Pulmonary artery endothelial cell (primary cell): Measurements from ENCODE around the gene EFNA5. TPM values are rescaled to one million over a fixed set of nuclear protein-coding genes. Genes with fewer than 3 reads are reported as not detected.

Source experiments
- DNase-seq: peaks from one replicate; pipeline ENCODE4 v3.0.0-alpha.2; 2011; ENCODE audit warnings: low read depth, low spot score
- total RNA-seq: library from RNA; depleted of rRNA; stranded (reverse); fragments of >200 nt; gene quantifications from 2 replicates; pipeline ENCODE4 v1.2.3, GENCODE V29; 2014

EFNA5 gene
- total RNA-seq, 1 donor from 2014 or later: 15.0 TPM

DNA sequence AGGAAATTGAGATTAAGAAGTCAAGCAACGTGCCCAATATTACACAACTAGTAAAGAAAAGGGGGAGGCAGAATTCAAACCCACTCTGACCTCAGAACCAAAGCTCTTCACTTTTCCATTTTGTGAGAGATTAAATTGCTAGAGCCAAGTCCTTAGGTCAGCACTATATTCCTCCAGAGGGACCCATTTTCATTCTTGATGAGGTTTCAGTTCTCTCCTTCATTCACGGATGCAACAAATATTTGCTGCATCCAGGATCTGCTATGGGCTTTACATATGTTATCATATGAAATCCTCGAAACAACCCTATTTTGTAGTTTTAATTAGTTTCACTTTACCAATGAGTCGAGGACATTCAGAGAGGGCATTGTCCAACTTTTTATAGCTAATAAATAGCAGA is 239.2 kb downstream of the EFNA5 start:
- no peak for DNase-seq

GRCh38 chr5:107430071-107430625 is 240.6 kb downstream of the EFNA5 start:
- no peak for DNase-seq

DNA sequence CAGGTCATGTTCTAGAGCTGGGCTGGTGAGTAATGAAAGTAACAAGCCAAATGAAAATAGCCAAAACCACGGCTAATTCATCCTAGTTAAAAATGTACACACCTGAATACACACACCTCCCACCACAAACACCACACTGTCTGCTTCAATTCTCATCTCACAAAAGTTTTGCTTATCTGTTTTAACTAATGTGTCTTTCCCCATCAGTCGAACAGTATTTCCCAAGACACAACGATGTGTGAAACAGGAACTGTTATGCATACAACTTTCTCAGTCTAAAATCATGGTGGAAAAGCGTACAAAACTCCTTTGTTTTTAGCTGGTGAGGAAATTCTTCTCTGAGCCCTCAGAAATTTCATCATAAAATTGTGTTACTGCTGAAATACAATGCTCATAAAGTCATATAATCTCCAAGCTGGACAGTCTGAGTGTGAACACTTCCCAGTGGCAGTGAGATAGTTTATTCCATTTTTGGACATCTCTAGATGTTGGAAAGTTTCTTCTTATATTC is 242.4 kb downstream of the EFNA5 start:
- DNase-seq: no peak

- DNase-seq: no peak
Observed at GRCh38 chr5:107426872-107427271, 243.9 kb downstream of the EFNA5 start.

DNA sequence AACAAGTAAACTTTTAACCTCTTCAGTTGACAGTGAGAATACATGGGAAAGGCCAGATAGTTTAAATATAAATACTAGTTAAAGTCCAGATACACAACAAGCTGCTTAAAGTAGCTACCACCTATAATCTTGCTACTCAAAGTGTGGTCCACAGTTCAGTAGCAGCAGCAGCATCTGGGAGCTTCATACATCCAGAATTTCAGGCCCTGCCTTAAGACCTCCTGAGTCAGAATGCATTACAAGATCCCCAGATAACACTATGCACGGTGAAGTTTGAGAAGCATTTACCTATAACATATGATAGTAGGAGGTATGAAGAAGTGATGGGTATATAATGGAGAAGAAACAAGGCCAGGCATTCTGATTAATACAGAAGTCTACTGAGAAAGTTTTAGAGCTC is 244.5 kb downstream of the EFNA5 start:
- no peak for DNase-seq

DNA sequence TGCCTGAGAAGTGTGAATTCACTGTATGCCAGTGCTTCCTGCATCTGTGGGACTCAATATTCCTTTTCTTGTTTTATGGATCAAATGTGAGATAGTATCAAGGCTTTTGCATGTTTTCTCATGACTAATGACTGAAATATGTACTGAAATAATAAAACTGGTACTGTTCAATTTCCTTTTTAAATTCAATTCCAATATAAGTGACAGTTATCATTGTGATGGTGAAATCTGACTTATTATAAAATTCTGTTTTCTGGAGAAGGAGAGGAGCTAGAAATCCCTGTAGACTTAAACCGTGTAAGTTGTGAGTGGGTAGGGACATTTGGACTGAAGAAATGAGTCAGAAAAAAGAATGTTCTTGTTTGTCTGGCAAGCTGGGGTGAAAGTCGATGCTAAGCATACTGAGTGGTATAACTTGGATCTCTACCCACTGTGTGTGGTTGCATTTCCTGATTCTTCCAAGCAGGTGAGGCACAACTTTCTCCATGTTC is 245.2 kb downstream of the EFNA5 start:
- DNase-seq: peak; percentile 67

- no peak for DNase-seq
Observed at GRCh38 chr5:107424491-107424890, 246.2 kb downstream of the EFNA5 start.

- no peak for DNase-seq
Observed at GRCh38 chr5:107422494-107422893, 248.2 kb downstream of the EFNA5 start.

DNA sequence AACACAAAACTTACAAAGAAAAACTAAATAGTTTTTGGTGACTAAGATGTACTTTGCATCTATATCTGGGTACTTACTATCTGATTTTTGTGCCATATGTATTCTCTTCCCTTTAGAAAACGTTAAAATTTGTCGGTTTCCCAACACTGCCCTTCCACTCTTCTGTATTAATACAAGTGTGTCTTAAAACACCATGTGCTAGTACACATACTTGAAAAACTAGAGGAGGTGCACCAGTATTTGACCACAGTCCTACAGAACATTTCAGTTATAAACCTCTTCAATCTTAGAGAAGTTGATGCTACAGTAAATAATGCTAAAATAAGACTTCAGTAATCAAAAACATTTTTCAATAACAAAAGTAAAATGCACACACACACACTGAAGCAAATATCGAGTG is 251.2 kb downstream of the EFNA5 start:
- DNase-seq: no peak

DNA sequence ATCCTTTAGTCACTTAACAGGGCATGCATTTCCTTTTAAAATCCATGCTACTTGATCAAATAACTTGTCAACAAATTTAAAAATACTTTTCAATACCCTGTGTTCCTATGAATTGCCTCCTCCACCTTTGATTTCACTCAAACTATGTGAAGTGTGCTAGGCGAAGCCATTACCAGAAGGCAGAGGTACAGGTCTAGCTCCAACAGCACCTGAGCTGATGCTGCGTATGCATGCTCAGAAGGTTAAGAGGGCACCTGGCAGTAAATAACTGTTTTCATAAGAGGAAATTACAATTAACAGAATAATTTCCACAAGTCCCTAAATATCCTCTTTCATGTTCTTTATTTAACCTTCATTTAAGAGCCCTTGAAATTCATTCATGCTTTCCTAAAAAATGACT is 251.8 kb downstream of the EFNA5 start:
- DNase-seq: no peak

GRCh38 chr5:107418071-107418470 is 252.7 kb downstream of the EFNA5 start:
- no peak for DNase-seq

GRCh38 chr5:107415762-107416161 is 255.0 kb downstream of the EFNA5 start:
- no peak for DNase-seq

DNA sequence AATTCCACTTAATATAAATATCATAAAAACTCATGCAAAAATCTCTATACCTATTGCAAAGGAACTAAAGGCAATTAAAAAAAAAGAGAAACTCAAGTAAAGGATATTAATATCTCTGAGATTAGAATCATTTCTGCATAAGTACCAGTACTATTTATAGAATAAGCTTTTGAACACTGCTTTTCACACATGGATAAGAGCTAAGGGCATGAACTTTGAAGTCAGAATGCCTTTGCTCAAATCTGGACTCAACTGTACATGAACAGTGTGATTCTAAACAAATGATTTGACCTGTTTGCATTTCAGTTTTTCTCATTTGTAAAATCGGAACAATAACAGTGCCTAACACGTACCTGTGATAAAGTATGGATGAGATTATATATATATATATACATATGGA is 255.9 kb downstream of the EFNA5 start:
- DNase-seq: no peak

DNA sequence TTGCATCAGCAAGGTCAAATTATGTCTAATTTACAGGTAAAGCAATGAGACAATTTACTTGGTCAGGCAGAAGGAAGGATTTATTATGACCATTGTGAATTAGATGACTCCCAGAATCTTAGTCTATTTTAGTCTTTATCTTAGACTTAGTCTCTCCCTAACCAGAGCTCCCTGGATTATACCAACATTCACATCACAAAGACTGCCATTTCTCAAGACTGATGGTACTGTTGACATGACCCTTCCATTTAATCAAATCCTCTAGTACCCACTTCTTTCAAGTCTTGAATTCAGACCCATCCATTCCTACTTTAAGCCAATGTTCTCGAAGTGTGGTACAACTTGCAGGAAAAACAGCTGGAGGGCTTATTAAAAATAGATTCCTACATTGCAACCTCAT is 257.0 kb downstream of the EFNA5 start:
- DNase-seq: no peak

GRCh38 chr5:107408564-107408963 is 262.2 kb downstream of the EFNA5 start:
- DNase-seq: no peak

GRCh38 chr5:107407713-107408298 is 262.9 kb downstream of the EFNA5 start:
- no peak for DNase-seq

DNA sequence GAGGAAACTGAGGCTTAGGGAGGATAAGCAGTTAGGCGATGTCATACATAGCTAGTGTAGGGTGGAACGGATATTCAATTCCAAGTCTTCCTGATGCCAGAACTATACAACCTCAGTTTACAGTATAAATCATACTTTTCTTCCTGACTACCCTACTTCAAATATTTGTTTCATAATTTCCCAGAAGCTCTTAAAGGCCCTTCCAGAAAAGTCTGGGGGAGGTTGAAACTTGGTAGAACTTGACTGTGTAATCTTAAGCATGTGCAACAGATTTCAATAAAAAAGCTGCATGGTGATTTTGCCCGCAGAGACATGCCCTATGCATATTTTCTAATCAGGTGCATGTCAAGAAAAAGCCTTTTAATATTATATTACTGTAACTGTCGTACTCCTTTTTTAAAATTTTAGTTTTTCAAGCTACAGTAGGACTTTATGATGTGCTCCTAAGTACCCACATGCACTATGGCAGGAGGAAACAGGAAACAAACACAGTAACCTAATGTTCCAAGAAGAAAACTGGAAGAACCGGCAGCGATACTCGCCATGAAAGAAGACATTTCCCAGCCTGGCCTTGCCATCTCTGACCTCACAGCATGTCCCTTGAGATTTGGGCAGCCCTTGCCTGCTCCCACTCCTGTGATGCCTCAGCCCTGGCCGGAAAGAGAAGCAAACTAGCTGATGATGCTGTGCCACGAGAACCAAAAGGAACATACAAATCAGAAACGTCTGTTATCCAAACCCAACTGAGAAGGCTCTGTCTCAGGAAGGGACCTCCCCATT is 266.0 kb downstream of the EFNA5 start:
- no peak for DNase-seq

DNA sequence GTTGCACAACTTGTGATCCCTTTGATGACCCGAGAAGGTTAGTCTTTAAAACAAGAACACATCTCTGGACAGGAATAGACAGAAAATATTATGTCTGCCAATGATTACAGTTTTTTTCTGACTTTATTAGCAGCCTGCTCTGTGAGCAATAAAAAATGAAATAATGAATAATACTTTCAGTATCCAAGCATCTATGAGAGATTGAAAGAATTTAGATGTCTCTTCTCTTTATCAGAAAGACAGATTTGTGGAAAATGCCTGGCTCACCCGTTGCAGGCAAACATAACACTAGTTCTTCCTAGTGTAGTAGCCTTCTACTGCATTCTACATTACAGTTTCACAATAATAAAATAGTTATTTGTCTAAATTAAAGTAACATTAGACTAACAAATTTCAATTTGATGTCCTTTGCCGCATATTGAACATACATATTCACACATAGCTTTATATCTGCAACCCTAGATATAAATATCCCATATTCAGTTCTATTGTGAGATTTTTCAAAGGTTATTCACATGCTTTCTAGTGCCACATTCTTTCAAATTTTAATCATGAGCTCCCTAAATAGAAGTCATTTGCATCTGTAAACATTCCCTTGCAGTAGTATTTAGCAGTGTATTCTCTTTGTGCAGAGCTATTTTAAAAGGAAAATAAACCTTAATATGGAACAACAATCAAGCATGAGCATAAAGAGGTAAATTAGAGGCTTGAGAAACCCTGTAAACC is 267.3 kb downstream of the EFNA5 start:
- DNase-seq: no peak

GRCh38 chr5:107402434-107403227 is 268.1 kb downstream of the EFNA5 start:
- DNase-seq: no peak

DNA sequence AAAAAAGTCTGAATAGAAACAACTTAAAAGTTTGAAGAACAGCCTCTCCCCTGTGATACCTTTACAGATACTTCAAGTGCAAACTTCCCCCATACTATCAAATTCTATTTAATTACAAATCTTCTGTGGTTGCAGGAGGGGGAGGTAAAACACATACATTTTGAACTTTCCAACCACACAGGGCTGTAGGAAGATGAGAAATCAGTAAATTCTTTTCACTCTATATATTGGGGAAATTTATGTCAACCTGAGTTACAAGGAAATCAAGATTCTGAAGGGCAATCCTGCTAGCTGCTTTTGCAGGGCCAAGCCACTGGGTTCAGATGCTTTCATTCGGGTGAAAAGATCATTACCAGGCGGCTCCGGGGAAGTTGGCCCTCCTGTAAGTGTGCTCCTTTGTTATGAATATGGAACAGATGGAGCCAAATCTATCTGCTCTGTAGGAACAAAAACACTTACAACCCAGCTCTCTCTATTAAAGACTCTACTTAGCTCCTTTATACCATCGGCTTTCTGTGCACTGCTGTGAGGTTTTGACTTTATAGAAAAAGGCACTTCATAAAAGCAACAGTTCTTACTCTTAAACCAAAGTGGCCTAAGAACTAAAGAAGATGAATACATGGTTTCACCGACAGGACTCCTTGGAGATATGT is 269.1 kb downstream of the EFNA5 start:
- DNase-seq: no peak

- DNase-seq: no peak
Observed at GRCh38 chr5:107400328-107400727, 270.4 kb downstream of the EFNA5 start.
